Right lobe of liver (tissue), 4 donors: Measurements from ENCODE around the gene CTSO.

Experiments
- CTCF ChIP-seq, 4 donors: fragments of 200-600 bp in 3 of 4; fragments of 450-650 bp in 1 of 4; IDR thresholded peaks; one replicate each; pipeline versions ENCODE4 v1.5.1 to v1.8.0; 2016 to 2022; ENCODE audit warnings: antibody characterized with exemption in 4 of 4, mild to moderate bottlenecking in 2 of 4
- POLR2A ChIP-seq: fragments of 450-650 bp; IDR thresholded peaks from one replicate; pipeline ENCODE4 v1.6.1; 2017; ENCODE audit warnings: antibody characterized with exemption, mild to moderate bottlenecking
- donor health status: DM: no; HTN: no; CAD: no.
- donor health status: DM: no; HTN: no; CAD: no.
- donor health status: DM: no; HTN: yes; CAD: no.

DNA sequence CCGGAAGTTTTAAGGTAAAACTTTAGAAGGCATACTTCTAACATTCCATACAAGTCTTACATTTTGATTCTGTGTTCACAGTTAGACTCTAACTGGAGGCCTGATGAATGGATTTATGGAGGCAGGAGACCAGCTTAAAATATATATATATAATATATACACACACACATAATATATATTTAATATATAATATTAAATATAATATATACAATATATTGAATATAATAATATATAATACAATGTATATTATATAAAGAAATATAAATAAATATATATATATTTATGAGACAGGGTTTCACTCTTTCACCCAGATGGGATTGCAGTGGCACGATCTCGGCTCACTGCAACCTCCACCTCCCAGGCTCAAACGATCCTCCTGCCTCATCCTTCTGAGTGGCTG lies 7.9 kb upstream of the CTSO start:
- TF ChIP-seq POLR2A (no peak), CTCF (IDR thresholded peaks at IDR 0.05) (no peak)
